COLO668 (cell line): ENCODE data around the gene ZNF256.

Experiments used
- DNase-seq: peaks from one replicate; lab custom pipeline; 2025; ENCODE audit not compliant: unreplicated experiment; lab: John Stamatoyannopoulos, UW

The ZNF256 gene

GRCh38 chr19:57900311-57900710, 47.2 kb downstream of the ZNF256 start:
- DNase-seq: no peak
